ENCODE data around the gene SLC18B1.
A peak's percentile ranks its signal among the peaks of the same experiment; 100 is the strongest.
"Not testable (repeated sequence)": the region's sequence is repeated elsewhere in the genome, so short reads cannot be mapped to it uniquely, and the experiment has no call there.

SLC18B1 gene

DNA sequence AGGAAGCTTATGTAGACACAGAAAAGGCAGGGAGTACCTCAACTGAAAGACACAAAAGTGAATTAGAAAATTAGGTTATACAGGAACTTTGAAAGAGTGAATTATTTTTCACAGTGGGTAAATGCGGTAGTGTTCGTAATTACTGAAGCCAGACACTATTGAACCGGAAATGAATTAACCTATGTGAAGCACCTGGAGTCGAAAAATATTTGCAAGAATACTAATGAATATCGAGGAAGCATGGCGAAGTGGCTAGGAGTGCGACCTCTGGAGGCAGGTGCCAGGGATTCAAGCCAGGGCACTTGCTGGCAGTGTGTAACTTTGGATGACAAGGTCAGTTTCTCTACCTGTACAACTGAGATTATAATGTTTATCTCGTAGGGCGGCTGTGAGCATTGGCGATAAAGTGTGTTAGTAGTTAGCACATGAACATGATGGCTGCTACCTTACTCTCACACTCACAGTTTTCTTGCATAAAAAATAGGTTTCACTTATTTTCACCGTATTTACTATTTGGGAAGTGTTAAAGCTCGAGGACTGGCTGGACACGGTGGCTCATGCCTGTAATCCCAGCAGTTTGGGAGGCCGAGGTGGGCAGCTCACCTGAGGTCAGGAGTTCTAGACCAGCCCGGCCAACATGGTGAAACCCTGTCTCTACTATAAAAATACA is 567 bp upstream of the SLC18B1 start:
- peak; percentile 9 to 51 (median 26) for DNase-seq

GRCh38 chr6:132795461-132795860 is 3.0 kb downstream of the SLC18B1 start:
- no peak for DNase-seq

DNA sequence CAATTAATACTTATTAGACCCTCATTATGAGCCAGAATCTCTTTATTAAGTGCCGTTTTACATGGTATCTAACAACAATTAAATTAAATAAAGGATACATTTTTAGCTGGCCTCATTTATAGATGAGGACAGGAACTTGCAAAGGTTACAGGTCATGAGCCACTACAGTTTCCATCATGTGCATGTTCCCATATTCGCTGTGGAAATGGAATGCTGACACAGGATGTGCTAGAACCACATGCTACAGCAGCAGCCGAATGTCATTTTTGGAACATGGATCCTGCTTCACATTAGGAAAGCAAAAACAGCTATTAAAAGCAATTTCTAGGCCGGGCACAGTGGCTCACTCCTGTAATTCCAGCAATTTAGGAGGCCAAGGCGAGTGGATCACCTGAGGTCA is 5.9 kb downstream of the SLC18B1 start:
- no peak for DNase-seq

- DNase-seq = no peak
Observed at GRCh38 chr6:132790450-132790849, 8.0 kb downstream of the SLC18B1 start.

GRCh38 chr6:132789396-132789776 is 9.1 kb downstream of the SLC18B1 start:
- no peak for DNase-seq

DNA sequence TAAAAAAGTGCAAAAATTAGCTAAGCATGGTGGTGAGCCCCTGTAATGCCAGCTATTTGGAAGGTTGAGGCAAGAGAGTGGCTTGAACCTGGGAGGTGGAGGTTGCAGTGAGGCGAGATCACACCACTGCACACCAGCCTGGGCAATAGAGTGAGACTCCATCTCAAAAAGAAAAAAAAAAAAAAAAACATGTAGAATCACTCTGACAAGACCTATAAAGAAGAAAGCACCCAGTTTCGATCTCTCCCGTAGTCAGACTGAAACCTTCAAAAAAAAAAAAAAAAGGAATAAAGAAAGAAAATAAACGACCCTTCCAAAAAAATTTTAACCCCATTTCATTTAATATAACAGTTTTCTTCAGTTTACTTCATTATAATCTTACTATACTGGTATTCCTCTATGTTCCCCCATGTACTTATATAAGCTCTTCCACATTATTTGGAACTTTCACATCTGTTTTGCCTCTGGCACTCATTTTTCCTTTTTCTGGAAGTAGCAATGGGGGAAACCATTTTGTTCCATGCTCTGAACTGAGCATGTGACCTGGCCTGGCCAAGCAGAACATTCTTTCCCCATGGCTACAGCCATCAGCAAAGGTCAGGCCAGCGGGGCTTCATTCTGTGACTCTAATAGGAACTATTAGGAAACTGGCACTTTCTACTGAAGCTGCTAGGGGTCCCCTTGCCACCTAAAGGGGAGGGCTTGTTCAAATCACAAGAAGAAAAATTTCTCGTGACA is 9.6 kb downstream of the SLC18B1 start:
- DNase-seq = no peak

- no peak for DNase-seq
Observed at GRCh38 chr6:132785936-132786335, 12.5 kb downstream of the SLC18B1 start.

- no peak for DNase-seq
Observed at GRCh38 chr6:132780770-132781371, 17.6 kb downstream of the SLC18B1 start.

- not testable (repeated sequence) for DNase-seq
Observed at GRCh38 chr6:132777881-132778280, 20.6 kb downstream of the SLC18B1 start.

DNA sequence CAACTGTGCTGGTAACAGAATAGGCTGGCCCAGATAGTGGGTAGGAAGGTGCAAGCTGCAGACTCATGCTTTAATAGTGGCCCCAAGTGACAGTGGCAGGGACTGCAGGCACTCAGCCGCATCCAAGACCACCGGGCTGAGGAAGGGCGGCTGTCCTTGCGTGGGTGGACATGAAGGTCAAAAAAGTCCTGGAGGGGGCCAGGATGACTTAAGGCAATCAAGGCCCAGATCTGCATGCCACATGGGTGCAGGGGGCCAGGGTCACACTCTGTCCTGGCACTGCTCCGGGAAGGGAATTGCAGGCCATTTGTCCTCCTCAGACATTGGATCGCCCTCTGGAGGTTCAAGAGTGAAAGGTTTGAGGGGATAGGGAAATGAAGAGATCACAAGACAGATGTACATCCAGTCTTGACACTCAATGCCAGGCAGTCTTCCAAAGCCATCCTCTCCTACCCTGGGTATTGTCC is 30.4 kb downstream of the SLC18B1 start:
- no peak for DNase-seq

GRCh38 chr6:132765560-132765959 is 32.9 kb downstream of the SLC18B1 start:
- no peak for DNase-seq

DNA sequence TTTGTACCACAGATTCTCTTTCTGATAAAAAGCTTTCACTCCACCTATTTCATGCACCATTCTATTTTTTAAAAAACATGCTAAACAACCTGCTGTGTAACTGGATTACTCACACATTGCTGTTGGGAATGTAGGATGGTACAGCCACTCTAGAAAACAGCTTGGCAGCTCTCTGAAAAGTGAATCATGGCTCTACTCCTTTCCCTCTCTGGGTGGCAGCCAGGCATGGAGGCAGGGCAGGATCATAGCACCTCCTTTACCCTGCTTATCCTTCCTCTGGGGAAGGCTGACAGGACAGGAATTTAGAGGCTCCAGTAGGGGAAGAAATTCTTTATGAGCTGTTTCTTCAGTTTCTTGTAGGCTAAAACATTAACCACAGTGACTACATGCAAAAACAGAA is 34.1 kb downstream of the SLC18B1 start:
- DNase-seq = no peak

DNA sequence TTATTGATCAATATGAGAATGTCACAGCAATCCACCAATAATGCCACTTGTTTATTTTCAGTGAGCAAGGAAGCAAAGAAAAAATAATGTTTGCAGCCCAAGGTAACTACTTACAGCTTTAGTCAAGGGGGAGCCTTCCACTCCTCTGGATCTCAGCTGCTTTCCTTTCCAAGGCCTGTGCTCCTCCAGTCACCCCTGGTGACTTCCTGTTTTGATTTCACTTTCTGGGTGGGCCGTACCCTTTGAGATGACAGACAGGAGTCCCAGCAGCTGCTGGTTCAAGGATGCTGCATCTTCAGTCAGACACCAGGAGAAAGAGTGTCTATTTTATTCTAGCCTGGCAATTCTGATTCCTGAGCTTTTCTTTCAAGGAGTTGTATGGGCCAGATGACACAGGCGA is 35.2 kb downstream of the SLC18B1 start:
- peak in 2 of 4 experiments; percentile 7 to 33 for DNase-seq

GRCh38 chr6:132760256-132760655 is 38.2 kb downstream of the SLC18B1 start:
- no peak for DNase-seq

DNA sequence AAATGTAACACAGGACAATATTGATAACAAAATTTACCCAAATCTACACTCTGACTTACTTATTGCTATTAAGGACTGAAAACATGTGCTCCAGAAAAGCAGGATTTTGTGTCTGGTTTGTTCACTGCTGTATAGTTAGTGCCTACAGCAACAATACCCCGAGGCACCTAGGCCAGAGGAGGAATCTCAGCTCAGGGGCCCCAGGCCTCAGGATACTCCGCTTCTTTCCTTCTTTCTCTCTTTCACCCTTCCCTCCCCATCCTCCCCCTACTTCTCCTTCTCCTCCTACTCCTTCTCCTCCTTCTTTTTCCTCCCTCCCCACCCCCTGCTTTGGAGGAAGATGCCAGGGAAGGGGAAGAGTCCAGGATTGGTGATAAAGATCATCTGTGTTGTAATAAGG is 39.7 kb downstream of the SLC18B1 start:
- DNase-seq = no peak

- DNase-seq = no peak
Observed at GRCh38 chr6:132752255-132752654, 46.2 kb downstream of the SLC18B1 start.

GRCh38 chr6:132751828-132752227 is 46.6 kb downstream of the SLC18B1 start:
- no peak for DNase-seq

DNA sequence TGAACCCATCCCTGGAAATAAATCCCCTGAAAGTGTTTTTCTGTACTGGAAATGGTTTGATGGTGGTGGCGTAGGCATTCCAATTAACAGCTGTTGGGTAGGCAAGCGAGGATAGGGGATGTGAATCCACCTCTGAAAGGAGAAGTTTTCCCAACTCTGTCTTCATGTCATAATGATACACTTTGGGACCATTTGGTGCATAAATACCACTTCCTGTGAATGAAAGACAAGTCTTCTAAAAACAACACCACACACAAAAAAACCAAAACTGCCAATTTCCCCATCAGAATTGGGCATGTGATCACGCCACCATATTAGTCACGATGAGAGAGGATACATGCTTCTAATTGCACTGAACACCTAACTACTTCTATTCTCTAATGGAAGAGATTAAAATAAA is 47.1 kb downstream of the SLC18B1 start:
- DNase-seq = no peak

DNA sequence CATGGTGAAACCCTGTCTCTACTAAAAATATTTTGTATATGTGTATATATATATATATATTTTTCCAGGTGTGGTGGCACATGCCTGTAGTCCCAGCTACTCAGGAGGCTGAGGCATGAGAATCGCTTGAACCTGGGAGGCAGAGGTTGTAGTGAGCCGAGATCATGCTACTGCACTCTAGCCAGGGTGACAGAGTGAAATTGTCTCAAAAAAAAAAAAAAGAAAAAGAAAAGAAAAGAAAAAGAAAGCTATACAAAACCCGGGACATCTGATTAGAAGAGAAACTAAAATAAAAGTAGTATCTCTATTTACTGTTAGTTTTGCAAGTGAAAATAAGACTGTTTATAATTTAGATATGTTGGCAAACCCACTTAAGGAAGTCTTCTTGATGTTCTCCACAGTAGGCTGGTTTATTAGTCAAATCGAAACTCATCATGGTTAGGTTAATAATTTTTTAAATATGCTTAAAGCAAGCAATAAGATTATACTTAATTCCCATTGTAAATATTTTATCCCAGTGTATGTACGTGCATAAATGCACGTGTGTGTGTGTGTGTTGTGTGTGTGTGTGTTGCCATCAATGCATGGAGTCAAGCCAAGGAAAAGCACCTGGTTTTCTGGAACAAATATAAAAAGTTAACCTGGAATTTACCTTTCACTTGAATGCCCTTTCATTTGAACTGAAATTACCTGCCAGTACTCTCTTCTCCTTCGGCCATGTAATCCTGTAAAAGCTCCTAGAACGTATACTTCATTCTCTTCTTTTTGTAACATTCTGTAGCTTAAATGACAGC is 47.8 kb downstream of the SLC18B1 start:
- no peak for DNase-seq

DNA sequence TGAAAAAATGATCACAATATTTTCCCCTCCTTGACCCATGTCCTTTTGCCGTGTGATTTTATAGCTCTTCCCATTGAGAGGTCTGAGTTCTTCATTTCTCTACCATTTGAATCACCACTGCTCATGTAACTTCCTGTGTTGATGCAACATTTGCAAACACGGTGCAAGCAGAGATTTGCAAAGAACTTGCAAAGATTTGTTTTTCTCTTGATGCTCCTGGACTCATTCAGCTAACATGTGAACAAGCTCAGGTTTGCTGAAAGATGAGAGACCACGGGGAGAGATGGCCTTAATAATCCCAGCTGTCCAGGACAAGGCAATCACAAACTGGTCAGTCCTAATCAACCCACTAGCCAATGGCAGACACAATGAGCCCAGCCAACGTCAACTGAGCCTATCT is 49.3 kb downstream of the SLC18B1 start:
- no peak for DNase-seq

DNA sequence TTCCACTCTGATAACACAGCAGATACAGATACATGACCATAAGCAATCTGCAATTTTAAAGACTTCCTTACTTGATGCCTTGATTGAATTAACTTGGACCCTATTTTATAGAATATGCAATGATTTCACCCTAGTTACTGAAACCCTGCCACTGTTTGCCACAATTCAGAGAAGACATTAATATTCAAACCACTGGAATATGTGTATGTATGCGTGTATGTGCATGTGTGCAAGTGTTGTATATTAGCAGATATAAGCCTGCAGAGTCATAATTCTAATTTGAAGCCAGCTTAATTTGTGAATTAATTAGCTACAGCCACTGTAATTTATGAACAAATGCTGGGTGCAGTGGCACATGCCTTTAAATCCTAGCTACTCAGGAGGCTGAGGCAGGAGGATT is 50.0 kb downstream of the SLC18B1 start:
- no peak for DNase-seq

DNA sequence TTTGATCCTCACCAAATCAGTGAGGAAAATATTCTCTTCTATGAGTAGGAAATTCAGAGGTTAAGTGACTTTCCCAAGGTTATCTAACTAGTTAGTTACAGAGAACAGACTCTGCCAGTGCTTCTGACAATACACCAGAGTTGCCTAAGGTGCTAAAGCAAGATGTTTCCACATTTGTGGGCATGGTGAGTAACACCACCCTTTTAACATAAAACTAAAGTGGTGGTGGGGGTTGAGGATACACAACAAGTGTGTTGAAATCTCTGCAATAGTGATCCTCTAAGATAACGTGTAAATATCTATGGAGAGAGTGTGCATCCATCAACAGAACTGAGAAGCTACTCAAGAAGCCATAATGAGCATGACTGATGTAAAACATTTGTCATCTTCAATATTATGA is 52.4 kb downstream of the SLC18B1 start:
- DNase-seq = no peak

DNA sequence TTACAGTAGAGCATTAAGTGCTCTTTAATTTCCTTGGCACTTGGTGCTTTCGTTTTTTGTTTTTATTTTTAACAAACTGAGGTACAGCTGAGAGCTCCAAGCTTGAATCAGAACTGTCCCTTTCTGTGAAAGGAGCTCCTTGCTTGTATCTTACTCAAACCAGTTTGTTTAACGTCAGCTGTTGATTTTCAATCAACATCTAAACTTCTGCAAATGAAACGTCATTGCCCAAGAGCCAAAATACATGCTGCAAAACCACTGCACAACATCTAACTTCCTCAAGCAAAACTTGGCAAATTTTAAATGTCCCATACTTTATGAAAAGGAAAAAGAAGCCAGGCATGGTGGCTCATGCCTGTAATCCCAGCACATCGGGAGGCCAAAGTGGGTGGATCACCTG is 55.9 kb downstream of the SLC18B1 start:
- no peak for DNase-seq
